Eye (tissue), 1 donor: ENCODE measurements around the gene COL1A1.

ENCODE experiments used
- DNase-seq: peaks from one replicate; pipeline ENCODE4 v3.0.0-alpha.2; 2015

Gene COL1A1

GRCh38 chr17:50199803-50200456 is 1.5 kb downstream of the COL1A1 start:
- DNase-seq: peak; percentile 93

DNA sequence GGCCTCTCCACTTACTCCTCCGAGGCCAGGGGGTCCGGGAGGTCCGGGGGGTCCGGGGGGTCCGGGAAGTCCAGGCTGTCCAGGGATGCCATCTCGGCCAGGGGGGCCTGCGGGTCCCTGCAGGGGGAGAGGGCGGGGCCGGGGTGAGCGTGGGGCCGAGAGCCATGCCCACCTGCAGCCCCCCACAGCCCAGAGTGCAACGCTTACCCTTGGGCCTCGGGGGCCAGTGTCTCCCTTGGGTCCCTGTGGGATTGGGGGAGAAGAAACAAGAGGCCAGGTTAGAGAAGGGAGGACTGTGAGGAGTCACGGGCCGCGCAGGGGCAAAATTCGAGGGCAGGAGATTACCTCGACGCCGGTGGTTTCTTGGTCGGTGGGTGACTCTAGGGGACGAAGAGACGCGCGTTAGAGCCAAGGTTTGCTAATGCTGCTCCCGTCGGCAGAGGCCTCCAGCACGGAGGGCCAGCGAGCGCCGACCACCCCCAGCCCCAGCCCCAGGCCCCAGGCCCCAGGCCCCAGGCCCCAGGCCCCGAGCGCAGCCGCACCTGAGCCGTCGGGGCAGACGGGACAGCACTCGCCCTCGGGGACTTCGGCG is 2.1 kb downstream of the COL1A1 start:
- DNase-seq: no peak

DNA sequence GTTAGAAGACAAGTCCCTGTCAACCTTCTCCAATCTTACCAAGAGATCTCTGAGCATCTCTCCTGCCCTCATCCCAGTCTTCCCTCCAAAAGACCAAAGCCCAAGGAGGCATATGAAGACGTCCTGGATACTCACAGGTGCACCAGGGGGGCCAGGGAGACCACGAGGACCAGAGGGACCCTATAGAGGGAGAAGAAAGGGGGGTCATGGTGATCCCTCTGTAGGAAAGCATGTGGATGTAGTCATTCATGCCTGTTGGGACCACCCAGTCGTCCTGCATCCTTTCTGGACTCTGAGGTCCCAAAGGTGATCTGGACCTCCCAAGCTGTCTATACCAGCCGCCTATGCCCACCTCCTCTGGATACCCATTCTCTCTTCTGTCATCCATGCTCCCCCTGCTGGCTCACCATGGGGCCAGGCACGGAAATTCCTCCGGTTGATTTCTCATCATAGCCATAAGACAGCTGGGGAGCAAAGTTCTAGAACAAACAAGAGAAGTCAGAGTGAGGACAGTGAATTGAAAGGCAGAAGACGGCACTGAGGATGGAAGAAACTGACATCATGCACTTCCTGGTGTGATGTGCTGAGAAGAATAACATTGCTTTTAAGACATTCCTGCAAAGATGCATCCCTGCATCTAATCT is 3.3 kb downstream of the COL1A1 start:
- DNase-seq: peak; percentile 78

GRCh38 chr17:50196826-50197225 is 4.6 kb downstream of the COL1A1 start:
- DNase-seq: no peak

DNA sequence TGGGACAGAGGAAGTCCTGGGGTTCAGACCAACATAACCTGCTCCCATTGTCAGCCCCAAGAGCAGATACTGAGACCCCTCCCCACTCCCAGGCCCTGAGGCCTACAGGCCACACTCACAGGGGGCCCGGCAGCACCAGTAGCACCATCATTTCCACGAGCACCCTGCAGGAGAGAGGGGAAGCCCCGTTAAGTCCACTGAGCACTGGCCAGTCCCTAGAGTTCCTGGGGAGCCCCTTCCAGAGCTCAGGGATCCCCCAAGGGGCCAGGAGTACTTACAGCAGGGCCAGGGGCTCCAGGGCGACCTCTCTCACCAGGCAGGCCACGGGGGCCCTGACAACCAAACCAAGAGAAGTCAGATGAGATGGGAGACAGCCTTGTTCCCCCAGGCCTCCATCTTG is 5.4 kb downstream of the COL1A1 start:
- no peak for DNase-seq

- no peak for DNase-seq
Observed at GRCh38 chr17:50194934-50195865, 6.2 kb downstream of the COL1A1 start.

GRCh38 chr17:50194140-50194933 is 7.1 kb downstream of the COL1A1 start:
- no peak for DNase-seq

DNA sequence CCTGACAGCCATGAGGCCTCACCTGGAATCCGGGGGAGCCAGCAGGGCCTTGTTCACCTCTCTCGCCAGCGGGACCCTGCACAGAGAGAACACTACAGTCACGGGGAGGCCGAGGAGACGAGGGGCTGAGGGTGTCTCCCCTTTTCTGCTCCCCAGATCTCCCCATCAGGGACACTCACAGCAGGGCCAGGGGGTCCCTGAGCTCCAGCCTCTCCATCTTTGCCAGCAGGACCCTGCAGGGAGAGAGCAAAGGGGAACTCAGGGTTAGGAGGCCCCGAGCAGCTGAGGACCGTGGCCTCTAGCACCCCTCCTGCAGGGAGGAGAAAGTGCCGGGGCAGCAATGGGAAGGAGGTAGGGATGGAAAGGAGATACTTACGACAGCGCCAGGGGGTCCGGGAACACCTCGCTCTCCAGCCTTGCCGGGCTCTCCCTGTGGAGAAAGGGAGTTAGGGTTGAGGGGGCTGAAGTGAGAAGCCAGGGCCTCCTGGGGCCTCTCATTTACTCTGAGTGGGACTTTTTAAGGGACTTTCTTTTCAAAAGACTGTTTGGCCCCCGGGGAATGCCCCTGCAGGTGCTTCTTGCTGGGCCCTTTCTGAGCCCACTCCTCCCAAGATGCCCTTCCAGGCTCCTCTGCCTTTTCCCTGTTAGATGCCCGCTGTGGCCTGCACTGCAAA is 8.7 kb downstream of the COL1A1 start:
- no peak for DNase-seq

DNA sequence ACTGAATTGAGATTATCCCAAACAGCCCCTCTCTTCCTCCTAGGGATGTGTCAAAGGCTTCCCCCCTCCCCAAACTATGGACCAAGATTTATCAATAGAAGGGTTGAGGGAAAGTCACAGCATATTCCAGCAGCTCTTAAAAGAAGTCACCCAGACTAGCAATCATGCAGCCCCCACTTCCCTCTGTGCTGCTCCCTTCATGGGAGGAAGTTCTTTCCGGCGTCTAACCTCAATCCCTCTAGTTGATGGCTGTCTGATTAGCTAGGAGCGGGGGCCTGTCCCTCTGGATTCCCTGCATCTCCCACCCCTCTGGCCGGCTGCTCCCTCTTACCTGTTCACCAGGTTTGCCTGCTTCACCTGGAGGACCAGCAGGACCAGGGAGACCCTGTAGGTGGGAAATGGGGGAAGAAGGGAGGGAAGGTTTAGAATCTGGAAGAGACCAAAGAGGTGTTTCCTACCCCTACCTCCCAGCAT is 9.2 kb downstream of the COL1A1 start:
- DNase-seq: no peak

GRCh38 chr17:50191359-50192143 is 9.9 kb downstream of the COL1A1 start:
- no peak for DNase-seq

GRCh38 chr17:50190603-50191358 is 10.7 kb downstream of the COL1A1 start:
- DNase-seq: no peak

DNA sequence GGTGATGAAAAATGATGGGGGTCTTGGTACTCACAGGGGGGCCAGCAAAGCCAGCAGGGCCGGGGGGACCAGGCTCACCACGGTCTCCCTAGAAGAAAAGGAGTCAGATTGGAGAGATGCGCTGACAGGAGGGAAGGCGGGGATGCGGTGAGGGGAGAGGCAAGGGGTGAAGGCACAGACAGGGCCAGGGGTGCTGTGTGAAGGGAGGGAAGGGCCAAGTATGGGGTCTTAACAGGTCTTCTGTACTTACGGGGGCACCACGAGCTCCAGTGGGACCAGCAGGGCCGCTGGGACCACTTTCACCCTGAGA is 11.2 kb downstream of the COL1A1 start:
- DNase-seq: no peak

DNA sequence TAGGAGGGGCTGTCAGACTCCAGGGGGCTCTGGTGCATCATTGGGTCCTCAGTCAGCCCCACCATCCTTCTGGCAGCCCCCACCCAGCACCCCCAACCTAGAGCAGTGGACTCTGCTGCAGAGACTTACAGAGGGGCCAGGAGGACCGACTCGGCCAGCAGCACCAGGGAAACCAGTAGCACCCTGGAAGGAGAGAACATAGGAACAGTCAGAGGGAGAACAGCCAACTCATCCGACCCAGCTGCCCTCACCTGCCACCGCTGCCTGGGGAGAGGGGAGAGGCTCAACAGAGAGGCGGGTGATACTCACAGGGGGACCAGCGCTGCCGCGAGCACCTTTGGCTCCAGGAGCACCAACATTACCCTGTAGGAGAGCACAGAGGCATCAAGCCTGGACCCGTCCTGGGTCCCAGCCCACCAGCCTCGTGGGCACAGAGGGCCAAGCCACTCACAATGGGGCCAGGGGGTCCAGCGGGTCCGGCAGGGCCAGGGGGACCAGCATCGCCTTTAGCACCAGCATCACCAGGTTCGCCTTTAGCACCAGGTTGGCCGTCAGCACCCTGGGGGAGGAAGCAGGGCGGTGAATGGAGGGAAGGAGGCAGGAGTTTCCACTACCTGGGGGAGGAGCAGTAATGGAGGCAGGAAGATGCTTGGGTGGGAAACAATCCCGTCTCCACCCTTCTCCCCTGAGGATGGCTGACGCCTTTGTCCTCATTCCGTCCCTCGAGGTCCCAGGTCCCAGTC is 11.7 kb downstream of the COL1A1 start:
- no peak for DNase-seq

DNA sequence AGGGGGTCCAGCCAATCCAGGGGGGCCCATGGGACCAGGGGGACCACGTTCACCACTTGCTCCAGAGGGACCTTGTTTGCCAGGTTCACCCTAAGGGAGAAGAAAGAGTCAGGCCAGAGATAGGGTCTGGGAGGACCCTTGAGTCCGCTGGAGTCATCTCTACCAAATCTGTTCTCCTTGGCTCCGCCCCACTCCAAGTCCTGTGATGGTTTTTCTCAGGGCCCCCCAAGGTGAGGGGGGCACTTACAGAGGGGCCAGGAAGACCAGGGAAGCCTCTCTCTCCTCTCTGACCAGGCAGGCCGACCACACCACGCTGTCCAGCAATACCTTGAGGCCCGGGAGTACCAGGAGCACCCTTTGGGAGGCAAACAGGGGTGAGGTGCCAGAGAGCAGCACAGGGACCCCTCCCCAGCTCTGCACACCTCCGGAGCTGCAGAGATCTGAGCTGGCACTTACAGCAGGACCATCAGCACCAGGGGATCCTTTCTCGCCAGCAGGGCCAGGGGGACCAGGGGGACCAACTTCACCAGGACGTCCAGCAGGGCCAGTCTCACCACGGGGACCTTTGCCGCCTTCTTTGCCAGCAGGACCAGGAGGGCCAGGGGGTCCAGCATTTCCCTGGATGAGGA is 12.4 kb downstream of the COL1A1 start:
- no peak for DNase-seq

GRCh38 chr17:50188531-50188920 is 12.9 kb downstream of the COL1A1 start:
- DNase-seq: no peak

- DNase-seq: no peak
Observed at GRCh38 chr17:50187751-50188530, 13.5 kb downstream of the COL1A1 start.

DNA sequence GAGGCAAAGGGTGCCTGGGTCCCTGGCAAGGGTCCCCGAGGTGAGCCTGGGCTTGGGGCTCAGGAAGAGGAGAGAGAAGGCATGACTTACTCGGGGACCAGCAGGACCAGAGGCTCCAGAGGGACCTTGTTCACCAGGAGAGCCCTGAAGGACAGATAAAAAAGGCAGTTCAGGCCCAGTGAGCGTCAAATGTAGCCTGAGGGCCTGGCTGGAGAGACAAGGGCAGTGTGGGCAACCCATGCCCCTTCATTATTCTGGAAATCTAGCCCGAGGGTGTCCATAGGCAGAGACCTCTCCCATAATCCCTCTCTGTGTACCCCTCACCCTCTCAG is 14.1 kb downstream of the COL1A1 start:
- DNase-seq: no peak

DNA sequence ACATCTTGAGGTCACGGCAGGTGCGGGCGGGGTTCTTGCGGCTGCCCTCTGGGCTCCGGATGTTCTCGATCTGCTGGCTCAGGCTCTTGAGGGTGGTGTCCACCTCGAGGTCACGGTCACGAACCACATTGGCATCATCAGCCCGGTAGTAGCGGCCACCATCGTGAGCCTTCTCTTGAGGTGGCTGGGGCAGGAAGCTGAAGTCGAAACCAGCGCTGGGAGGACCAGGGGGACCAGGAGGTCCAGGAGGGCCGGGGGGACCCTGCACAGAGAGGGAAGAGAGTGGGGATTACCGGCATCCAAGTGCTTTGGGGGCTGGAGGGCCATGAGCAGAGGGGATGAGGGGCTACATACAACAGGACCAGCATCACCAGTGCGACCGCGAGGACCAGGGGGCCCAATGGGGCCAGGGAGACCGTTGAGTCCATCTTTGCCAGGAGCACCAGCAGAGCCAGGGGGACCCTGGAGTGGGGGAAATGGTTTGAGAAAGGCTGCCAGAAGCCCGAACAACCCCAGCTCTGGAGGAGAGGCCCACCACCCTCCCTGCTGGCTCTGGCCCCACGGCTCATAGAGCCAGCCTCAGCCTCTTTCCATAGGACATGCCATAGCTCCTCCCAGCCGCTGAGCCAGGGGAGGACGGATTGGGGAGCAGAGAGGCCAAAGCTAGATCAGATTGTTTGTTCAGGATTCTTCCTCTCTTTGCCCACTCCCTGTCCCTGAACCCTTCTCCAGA is 14.6 kb downstream of the COL1A1 start:
- DNase-seq: no peak
